Naive thymus-derived CD4-positive, alpha-beta T cell (primary cell): ENCODE data around the gene ATN1. TPM values are rescaled to one million over a fixed set of nuclear protein-coding genes. Genes with fewer than 3 reads are reported as not detected.
"Not testable (repeated sequence)": the region's sequence is repeated elsewhere in the genome, so short reads cannot be mapped to it uniquely, and the experiment has no call there.

Source experiments
- ATAC-seq: fragments of 150-1000 bp; cut with Tn5 transposase; 2 replicates; pipeline ENCODE4 v1.10.0; 2021; ENCODE audit warnings: mild to moderate bottlenecking, moderate library complexity
- CTCF ChIA-PET: fragments of 350-600 bp; sonication (Branson Sonifier 250); formaldehyde crosslinking; loops from one replicate; lab custom pipeline; 2021; ENCODE audit warnings: antibody characterized with exemption; lab: Charles Lee
- POLR2A ChIA-PET: fragments of 350-600 bp; sonication (Branson Sonifier 250); formaldehyde crosslinking; loops from one replicate; lab custom pipeline; 2021; ENCODE audit warnings: antibody characterized with exemption, inconsistent platforms; lab: Charles Lee
- DNase-seq, 9 donors: peaks; one replicate each; pipeline versions ENCODE4 v3.0.0 to v3.0.0-alpha.2; 2020 to 2022; ENCODE audit warnings: mixed read lengths in 1 of 9
- H3K27ac ChIP-seq: one replicate; pipeline ENCODE4 v1.7.0; 2013; ENCODE audit warnings: mild to moderate bottlenecking, low read depth, low read length, moderate library complexity
- H3K27me3 ChIP-seq, 2 donors: one replicate each; pipeline ENCODE4 v1.7.0; 2013; ENCODE audit warnings: low read length in 2 of 2, mild to moderate bottlenecking in 2 of 2, moderate library complexity in 2 of 2; ENCODE audit not compliant: control insufficient read depth in 2 of 2, insufficient read depth in 2 of 2
- H3K36me3 ChIP-seq, 3 experiments: 1 replicate in 2 of 3; 2 replicates in 1 of 3; pipeline ENCODE4 v1.7.0; 2013; ENCODE audit warnings: low read length in 3 of 3, mild to moderate bottlenecking in 3 of 3, moderate library complexity in 1 of 3; ENCODE audit not compliant: insufficient read depth in 3 of 3, control insufficient read depth in 2 of 3
- H3K4me1 ChIP-seq, 2 donors: one replicate each; pipeline ENCODE4 v1.7.0; 2013; ENCODE audit warnings: low read length in 2 of 2, mild to moderate bottlenecking in 2 of 2, moderate library complexity in 1 of 2; ENCODE audit not compliant: control insufficient read depth in 2 of 2, insufficient read depth in 2 of 2
- H3K4me3 ChIP-seq: 2 replicates; pipeline ENCODE4 v1.7.0; 2013; ENCODE audit warnings: mild to moderate bottlenecking, low read length
- H3K9me3 ChIP-seq, 3 experiments: 1 replicate in 2 of 3; 2 replicates in 1 of 3; pipeline ENCODE4 v1.7.0; 2013; ENCODE audit warnings: low read length in 3 of 3; ENCODE audit not compliant: control insufficient read depth in 2 of 3
- H3K27ac Mint-ChIP-seq, 9 donors: one replicate each; pipeline ENCODE4 v1.8.0; 2020 to 2022; ENCODE audit warnings: mixed read lengths in 9 of 9, mild to moderate bottlenecking in 8 of 9, moderate library complexity in 5 of 9, inconsistent platforms in 2 of 9
- H3K27me3 Mint-ChIP-seq, 5 donors: one replicate each; pipeline ENCODE4 v1.8.0; 2021 to 2022; ENCODE audit warnings: mixed read lengths in 5 of 5, mild to moderate bottlenecking in 1 of 5
- H3K36me3 Mint-ChIP-seq, 5 donors: one replicate each; pipeline ENCODE4 v1.8.0; 2020 to 2022; ENCODE audit warnings: mixed read lengths in 5 of 5, mild to moderate bottlenecking in 3 of 5, inconsistent platforms in 1 of 5
- H3K4me1 Mint-ChIP-seq, 7 donors: one replicate each; pipeline ENCODE4 v1.8.0; 2020 to 2022; ENCODE audit warnings: mixed read lengths in 7 of 7, mild to moderate bottlenecking in 3 of 7, inconsistent platforms in 1 of 7
- H3K4me3 Mint-ChIP-seq, 10 donors: one replicate each; pipeline ENCODE4 v1.8.0; 2020 to 2022; ENCODE audit warnings: mild to moderate bottlenecking in 10 of 10, mixed read lengths in 10 of 10, moderate library complexity in 6 of 10, inconsistent platforms in 2 of 10
- H3K9me3 Mint-ChIP-seq, 11 donors: one replicate each; pipeline ENCODE4 v1.8.0; 2020 to 2022; ENCODE audit warnings: mixed read lengths in 11 of 11, mild to moderate bottlenecking in 4 of 11, inconsistent platforms in 1 of 11, moderate library complexity in 1 of 11
- intact Hi-C, 2 donors: fragments of 100-400 bp; cut with micrococcal nuclease; formaldehyde crosslinking; loops; one replicate each; pipeline ENCODE4 v1.15.1; 2023
- polyA plus RNA-seq, 2 donors: library from polyadenylated mRNA; unstranded; fragments of 300-500 nt; fragmentation: Illumina TruSeq; gene quantifications; one replicate each; pipeline ENCODE4 v1.2.3, GENCODE V29; 2021
- total RNA-seq, 6 experiments: library from RNA in 5 of 6; stranded (reverse) in 5 of 6; gene quantifications; 1 replicate in 5 of 6; 2 replicates in 1 of 6; pipeline ENCODE4 v1.2.3 and lab custom pipeline; 2021 to 2026

ATN1 gene
- total and polyA plus RNA-seq, 7 experiments from 2014 or later: 0.95 to 42.2 (median 32.9) TPM

DNA sequence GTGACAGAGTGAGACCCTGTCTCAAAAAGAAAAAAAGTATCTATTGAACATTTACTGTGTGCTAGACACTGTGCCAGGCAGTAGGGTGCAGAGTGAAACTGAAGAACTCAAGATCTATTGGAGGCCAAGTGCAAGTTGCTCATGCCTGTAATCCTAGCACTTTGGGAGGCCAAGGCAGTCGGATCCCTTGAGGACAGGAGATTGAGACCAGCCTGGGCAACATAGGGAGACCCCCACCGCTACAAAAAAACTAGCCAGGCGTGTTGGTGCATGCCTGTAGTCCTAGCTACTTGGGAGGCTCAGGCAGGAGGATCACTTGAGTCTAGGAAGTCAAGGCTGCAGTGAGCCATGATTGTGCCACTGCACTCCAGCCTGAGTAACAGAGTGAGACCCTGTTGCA is 35.1 kb upstream of the ATN1 start:
- H3K9me3 ChIP-seq, H3K4me1 ChIP-seq, H3K4me3 ChIP-seq, H3K36me3 ChIP-seq, DNase-seq, intact Hi-C loops, ATAC-seq, H3K36me3 Mint-ChIP-seq, H3K27ac ChIP-seq, H3K27me3 ChIP-seq, H3K9me3 Mint-ChIP-seq, H3K27me3 Mint-ChIP-seq: not testable (repeated sequence)
- H3K4me1 Mint-ChIP-seq: peaks cover 0 to 31% (median 11%) of the 10 kb centered on the region in 7 donors
- H3K4me3 Mint-ChIP-seq: peak overlapping the region in 6 of 10 donors; percentile 6 to 84 (median 33)
- peak overlapping the region in 2 of 9 donors; percentile 51 to 57 for H3K27ac Mint-ChIP-seq
- ChIA-PET CTCF (interaction anchor here (1.2 to 2.0 kb wide), 2 partner anchors 10 to 19 kb away, joined by 3 to 6 read pairs; no protein-coding TSS in a partner anchor), POLR2A (interaction anchor here (0.7 to 4.0 kb wide), 6 partner anchors 13 to 271 kb away, joined by 3 to 70 read pairs (median 10); partner anchors contain the start of genes ENO2, LRRC23 and SPSB2)

GRCh38 chr12:6894321-6894720 is 33.4 kb upstream of the ATN1 start:
- peaks cover 0 to 3% (median 0%) of the 10 kb centered on the region in 5 donors for H3K27me3 Mint-ChIP-seq
- H3K4me1 Mint-ChIP-seq: peaks cover 0 to 28% (median 11%) of the 10 kb centered on the region in 7 donors
- H3K9me3 Mint-ChIP-seq: no peaks in the 10 kb centered on the region
- Histone ChIP-seq H3K4me1 (peaks cover 6 to 10% of the 10 kb centered on the region in 2 donors), H3K27ac (no peak overlapping the region), H3K4me3 (no peak overlapping the region), H3K27me3 (no peaks in the 10 kb centered on the region), H3K36me3 (no peaks in the 10 kb centered on the region), H3K9me3 (no peaks in the 10 kb centered on the region)
- no peak for ATAC-seq
- POLR2A ChIA-PET: interaction anchor here (1.1 kb wide), 1 partner anchor 41 kb away, joined by 4 read pairs; no protein-coding TSS in a partner anchor
- CTCF ChIA-PET: interaction anchor here (0.9 kb wide), 1 partner anchor 70 kb away, joined by 3 read pairs; no protein-coding TSS in a partner anchor
- H3K27ac Mint-ChIP-seq: no peak overlapping the region
- H3K4me3 Mint-ChIP-seq: no peak overlapping the region
- peaks cover 0 to 2% (median 0%) of the 10 kb centered on the region in 5 donors for H3K36me3 Mint-ChIP-seq
- intact Hi-C loops: no loop called here
- no peak for DNase-seq

DNA sequence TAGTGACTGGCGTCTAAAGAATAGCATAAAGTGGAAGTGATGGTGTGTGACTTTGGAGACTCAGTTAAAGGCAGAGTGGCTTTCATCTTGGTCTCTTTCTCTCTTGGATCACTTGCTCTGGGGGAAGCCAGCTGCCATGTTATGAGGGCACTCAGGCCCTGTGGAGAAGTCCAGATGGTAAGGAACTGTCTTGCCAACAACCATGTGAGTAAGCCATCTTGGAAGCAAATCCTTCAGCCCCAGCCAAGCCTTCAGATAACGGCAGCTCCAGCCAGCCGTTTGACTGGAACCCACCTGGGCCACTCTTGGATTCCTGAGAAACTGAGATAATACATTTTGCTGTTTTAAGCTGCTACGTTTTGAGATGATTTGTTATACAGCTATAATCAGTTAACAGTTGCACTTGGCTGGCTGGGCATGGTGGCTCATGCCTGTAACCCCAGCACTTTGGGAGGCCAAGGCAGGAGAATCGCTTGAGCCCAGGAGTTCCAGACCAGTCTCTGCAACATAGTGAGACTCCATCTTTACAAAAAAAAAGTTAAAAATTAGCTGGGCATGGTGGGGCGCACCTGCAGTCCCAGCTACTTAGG is 30.8 kb upstream of the ATN1 start:
- no peak for ATAC-seq
- Histone ChIP-seq H3K9me3 (no peaks in the 10 kb centered on the region), H3K4me3 (no peak overlapping the region), H3K27ac (no peak overlapping the region), H3K36me3 (no peaks in the 10 kb centered on the region), H3K27me3 (no peaks in the 10 kb centered on the region), H3K4me1 (no peaks in the 10 kb centered on the region)
- Mint-ChIP-seq H3K27ac (no peak overlapping the region), H3K4me1 (peaks cover 0 to 14% (median 5%) of the 10 kb centered on the region in 7 donors), H3K4me3 (no peak overlapping the region), H3K36me3 (peaks cover 0 to 2% (median 0%) of the 10 kb centered on the region in 5 donors), H3K9me3 (no peaks in the 10 kb centered on the region), H3K27me3 (peaks cover 0 to 3% (median 0%) of the 10 kb centered on the region in 5 donors)
- ChIA-PET POLR2A (interaction anchor here (0.8 to 1.0 kb wide), 3 partner anchors 17 to 45 kb away, joined by 3 to 5 read pairs (median 3); partner anchors contain the start of genes ENO2 and USP5), CTCF (interaction anchor here (1.5 kb wide), 1 partner anchor 24 kb away, joined by 4 read pairs; the partner anchor contains the start of gene SPSB2)
- intact Hi-C loops: no loop called here
- DNase-seq: no peak

- H3K9me3 ChIP-seq: no peaks in the 10 kb centered on the region
These were observed 28.3 kb upstream of the ATN1 start for GRCh38 chr12:6899427-6899826.

DNA sequence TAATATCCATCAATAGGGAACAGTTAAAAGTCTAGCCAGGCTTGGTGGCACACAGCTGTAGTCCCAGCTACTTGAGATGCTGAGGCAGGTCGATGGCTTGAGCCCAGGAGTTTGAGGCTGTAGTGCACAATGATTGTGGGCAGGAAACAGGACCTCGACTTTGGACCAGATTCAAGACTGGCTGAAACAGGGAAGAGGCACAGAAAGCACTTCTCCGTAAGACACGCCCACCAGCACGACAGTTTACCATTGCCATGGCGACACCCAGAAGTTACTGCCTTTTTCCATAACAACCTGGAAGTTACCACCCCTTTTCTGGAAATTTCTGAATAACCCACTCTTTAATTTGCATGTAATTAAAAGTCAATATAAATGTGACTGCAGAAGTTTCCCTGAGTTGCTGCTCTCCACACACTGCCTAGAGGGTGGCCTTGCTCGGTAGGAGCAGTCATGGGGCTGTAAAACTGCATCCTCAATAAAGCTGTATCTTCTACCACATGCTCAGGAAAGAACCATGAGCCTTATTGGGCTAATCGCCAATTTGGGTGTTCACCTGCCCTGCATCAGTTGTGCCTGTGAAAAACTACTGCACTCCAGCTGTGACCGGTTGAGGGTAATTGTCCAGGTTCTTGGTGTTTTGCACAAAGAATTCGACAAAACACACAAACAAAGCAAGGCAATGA is 27.8 kb upstream of the ATN1 start:
- Mint-ChIP-seq H3K4me3 (peak overlapping the region in 1 of 10 donors; percentile 37), H3K9me3 (no peaks in the 10 kb centered on the region), H3K27ac (no peak overlapping the region), H3K36me3 (no peaks in the 10 kb centered on the region), H3K4me1 (peaks cover 0 to 13% (median 5%) of the 10 kb centered on the region in 7 donors), H3K27me3 (peaks cover 0 to 3% (median 0%) of the 10 kb centered on the region in 5 donors)
- H3K27me3 ChIP-seq: no peaks in the 10 kb centered on the region
- no peak overlapping the region for H3K27ac ChIP-seq
- no peaks in the 10 kb centered on the region for H3K36me3 ChIP-seq
- no peaks in the 10 kb centered on the region for H3K9me3 ChIP-seq
- DNase-seq (no peak), ATAC-seq (no peak)
- no peak overlapping the region for H3K4me3 ChIP-seq
- ChIA-PET CTCF (no interaction called here), POLR2A (interaction anchor here (1.9 kb wide), 1 partner anchor 9 kb away, joined by 8 read pairs; no protein-coding TSS in a partner anchor)
- intact Hi-C loops: loop anchor here in 1 of 2 donors (5.0 kb wide), 1 partner anchor 343 kb away; the partner anchor contains the start of gene IFFO1
- H3K4me1 ChIP-seq: peaks cover 8 to 11% of the 10 kb centered on the region in 2 donors

More at GRCh38 chr12:6899427-6899826, 28.3 kb upstream of the ATN1 start:
- peaks cover 0 to 13% (median 5%) of the 10 kb centered on the region in 7 donors for H3K4me1 Mint-ChIP-seq
- ChIA-PET POLR2A (interaction anchor here (0.9 to 1.9 kb wide), 2 partner anchors 8 to 14 kb away, joined by 3 to 8 read pairs; no protein-coding TSS in a partner anchor), CTCF (no interaction called here)
- H3K9me3 Mint-ChIP-seq: no peaks in the 10 kb centered on the region
- H3K36me3 ChIP-seq: no peaks in the 10 kb centered on the region
- H3K27ac ChIP-seq: no peak overlapping the region
- peaks cover 6 to 8% of the 10 kb centered on the region in 2 donors for H3K4me1 ChIP-seq
- intact Hi-C loops: no loop called here
- H3K36me3 Mint-ChIP-seq: no peaks in the 10 kb centered on the region
- ATAC-seq (no peak), DNase-seq (no peak)
- no peak overlapping the region for H3K27ac Mint-ChIP-seq
- H3K27me3 ChIP-seq: no peaks in the 10 kb centered on the region
- peaks cover 0 to 3% (median 0%) of the 10 kb centered on the region in 5 donors for H3K27me3 Mint-ChIP-seq
- no peak overlapping the region for H3K4me3 ChIP-seq
- H3K4me3 Mint-ChIP-seq: no peak overlapping the region

DNA sequence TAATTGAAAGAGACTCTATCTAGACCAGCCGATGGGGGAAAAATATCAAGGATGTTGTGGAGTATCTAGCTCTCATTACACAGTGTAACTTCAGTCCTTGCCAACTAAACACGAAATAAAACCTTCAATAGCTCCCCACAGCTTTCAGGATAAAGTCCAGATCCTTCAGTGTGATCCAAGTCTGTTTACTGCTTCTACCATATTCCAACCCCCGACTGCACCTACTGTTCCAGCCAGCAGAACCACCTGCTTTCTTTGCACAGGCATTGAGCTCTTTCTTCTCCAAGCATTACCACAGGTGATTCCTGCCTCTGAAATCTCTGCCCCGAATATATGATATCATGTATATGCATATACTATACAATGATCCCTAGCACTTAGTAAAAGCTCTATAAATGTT is 25.3 kb upstream of the ATN1 start:
- Mint-ChIP-seq H3K27ac (no peak overlapping the region), H3K4me3 (no peak overlapping the region), H3K9me3 (no peaks in the 10 kb centered on the region), H3K4me1 (peaks cover 0 to 13% (median 5%) of the 10 kb centered on the region in 7 donors), H3K36me3 (no peaks in the 10 kb centered on the region), H3K27me3 (no peaks in the 10 kb centered on the region)
- Histone ChIP-seq H3K4me3 (no peak overlapping the region), H3K36me3 (no peaks in the 10 kb centered on the region), H3K27ac (no peak overlapping the region), H3K9me3 (no peaks in the 10 kb centered on the region), H3K27me3 (no peaks in the 10 kb centered on the region), H3K4me1 (peaks cover 14 to 17% of the 10 kb centered on the region in 2 donors)
- ChIA-PET CTCF (interaction anchor here (1.1 to 2.1 kb wide), 2 partner anchors 11 to 68 kb away, joined by 5 to 6 read pairs; no protein-coding TSS in a partner anchor), POLR2A (interaction anchor here (0.7 to 3.8 kb wide), 4 partner anchors 11 to 29 kb away, joined by 3 to 20 read pairs (median 7); partner anchors contain the start of genes ENO2 and SPSB2)
- ATAC-seq (no peak), DNase-seq (no peak)
- intact Hi-C loops: loop anchor here in 1 of 2 donors (5.0 kb wide), 1 partner anchor 345 kb away; the partner anchor contains the start of gene IFFO1
